ENCODE measurements around the gene DTNA.

The DTNA gene

GRCh38 chr18:34806527-34806926 lies 96.4 kb downstream of the DTNA start:
- Histone ChIP-seq H3K4me3 (ENCODE audit: low read length) (no peak overlapping the region), H3K9me3 (ENCODE audit: control insufficient read depth, insufficient read depth, low read length) (no peaks in the 10 kb centered on the region), H3K4me2 (ENCODE audit: low read length) (no peak overlapping the region), H3K27ac (ENCODE audit: low read depth, low read length) (no peak overlapping the region), H3F3A (ENCODE audit: control insufficient read depth, insufficient read depth) (no peaks in the 10 kb centered on the region), H3K9me2 (replicated peaks; ENCODE audit: control insufficient read depth, low read length) (no peaks in the 10 kb centered on the region), H3K36me3 (ENCODE audit: control insufficient read depth, low read length) (no peaks in the 10 kb centered on the region), H3K4me1 (ENCODE audit: control insufficient read depth, low read length) (no peaks in the 10 kb centered on the region), H3K27me3 (ENCODE audit: control insufficient read depth, low read length) (no peaks in the 10 kb centered on the region; the same call in none of the 2 replicates), H4K20me1 (ENCODE audit: control insufficient read depth, insufficient read depth, low read depth, low read length) (no peaks in the 10 kb centered on the region), H3K79me2 (ENCODE audit: control insufficient read depth, low read length) (no peaks in the 10 kb centered on the region)
- TF ChIP-seq EZH2phosphoT487 (IDR thresholded peaks at IDR 0.05; ENCODE audit: borderline replicate concordance, low read length) (no peak), CTCF (IDR thresholded peaks at IDR 0.05; ENCODE audit: low read depth, low read length, poor library complexity, severe bottlenecking) (no peak)

- Histone ChIP-seq H3K27me3 (ENCODE audit: control insufficient read depth, low read length) (peaks cover 2% of the 10 kb centered on the region), H3K27ac (ENCODE audit: low read depth, low read length) (no peak overlapping the region), H3K9me3 (ENCODE audit: control insufficient read depth, insufficient read depth, low read length) (no peaks in the 10 kb centered on the region), H3F3A (ENCODE audit: control insufficient read depth, insufficient read depth) (no peaks in the 10 kb centered on the region), H4K20me1 (ENCODE audit: control insufficient read depth, insufficient read depth, low read depth, low read length) (no peaks in the 10 kb centered on the region), H3K79me2 (ENCODE audit: control insufficient read depth, low read length) (no peaks in the 10 kb centered on the region), H3K4me1 (ENCODE audit: control insufficient read depth, low read length) (no peaks in the 10 kb centered on the region), H3K36me3 (ENCODE audit: control insufficient read depth, low read length) (no peaks in the 10 kb centered on the region), H3K4me3 (ENCODE audit: low read length) (no peak overlapping the region), H3K4me2 (ENCODE audit: low read length) (no peak overlapping the region), H3K9me2 (replicated peaks; ENCODE audit: control insufficient read depth, low read length) (no peaks in the 10 kb centered on the region)
- TF ChIP-seq EZH2phosphoT487 (IDR thresholded peaks at IDR 0.05; ENCODE audit: borderline replicate concordance, low read length), result no peak
- no peak for TF ChIP-seq CTCF (IDR thresholded peaks at IDR 0.05; ENCODE audit: low read depth, low read length, poor library complexity, severe bottlenecking)
Measured at GRCh38 chr18:34807106-34807796, 97.2 kb downstream of the DTNA start.

- Histone ChIP-seq H3K27ac (ENCODE audit: low read depth, low read length) (no peak overlapping the region), H3F3A (ENCODE audit: control insufficient read depth, insufficient read depth) (no peaks in the 10 kb centered on the region), H3K4me1 (ENCODE audit: control insufficient read depth, low read length) (no peaks in the 10 kb centered on the region), H3K4me2 (ENCODE audit: low read length) (no peak overlapping the region), H3K79me2 (ENCODE audit: control insufficient read depth, low read length) (no peaks in the 10 kb centered on the region), H3K9me3 (ENCODE audit: control insufficient read depth, insufficient read depth, low read length) (no peaks in the 10 kb centered on the region), H3K9me2 (replicated peaks; ENCODE audit: control insufficient read depth, low read length) (no peaks in the 10 kb centered on the region), H3K36me3 (ENCODE audit: control insufficient read depth, low read length) (no peaks in the 10 kb centered on the region), H3K27me3 (ENCODE audit: control insufficient read depth, low read length) (peaks cover 2% of the 10 kb centered on the region), H4K20me1 (ENCODE audit: control insufficient read depth, insufficient read depth, low read depth, low read length) (no peaks in the 10 kb centered on the region), H3K4me3 (ENCODE audit: low read length) (no peak overlapping the region)
- no peak for TF ChIP-seq EZH2phosphoT487 (IDR thresholded peaks at IDR 0.05; ENCODE audit: borderline replicate concordance, low read length)
- TF ChIP-seq CTCF (IDR thresholded peaks at IDR 0.05; ENCODE audit: low read depth, low read length, poor library complexity, severe bottlenecking), result no peak
Measured at GRCh38 chr18:34808389-34808788, 98.3 kb downstream of the DTNA start.

Measured in DOHH2 (cell line).